Stimulated activated CD8-positive, alpha-beta memory T cell treated with anti-CD3 and anti-CD28 coated beads, Interleukin-15, amount 100 ng/mL, for 48 hours (primary cell): Measurements from ENCODE around the gene CEMIP.
A peak's percentile ranks its signal among the peaks of the same experiment; 100 is the strongest.

ENCODE experiments used
- DNase-seq, 2 donors: peaks; one replicate each; pipeline ENCODE4 v3.0.0-alpha.2; 2020; ENCODE audit warnings: low read depth in 2 of 2

Gene CEMIP

DNA sequence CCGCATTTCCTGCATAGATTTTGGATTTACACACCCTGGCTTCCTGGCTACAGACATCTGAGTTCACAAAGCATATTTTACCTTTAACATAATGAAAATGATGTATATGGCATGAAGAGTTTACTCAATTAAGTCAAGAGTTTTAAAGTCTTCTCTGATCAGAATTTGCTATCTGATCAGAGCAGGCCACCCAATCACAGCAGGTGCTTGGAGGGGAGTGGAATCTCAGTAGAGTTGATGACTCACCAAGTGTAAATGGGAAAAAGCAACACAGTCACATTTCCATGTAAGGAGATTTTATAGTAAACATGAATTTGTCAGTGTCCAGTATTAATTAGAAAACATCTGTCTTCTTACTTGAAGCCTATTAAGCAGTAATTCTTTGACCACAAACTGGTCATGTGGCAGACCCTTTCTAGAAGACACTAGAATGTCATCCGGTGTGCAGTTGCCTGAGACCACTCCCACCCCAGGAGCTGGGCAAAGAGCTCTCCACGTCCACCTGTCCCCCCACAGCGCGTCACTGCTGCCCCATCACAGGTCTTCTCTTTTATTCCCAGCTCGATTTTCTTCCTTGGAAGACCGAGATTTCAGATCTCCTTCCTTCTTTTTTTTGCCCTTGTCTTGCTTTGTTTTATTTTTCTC lies 199.6 kb downstream of the CEMIP start:
- DNase-seq, result no peak

GRCh38 chr15:80979538-80980200 lies 200.5 kb downstream of the CEMIP start:
- no peak for DNase-seq

DNA sequence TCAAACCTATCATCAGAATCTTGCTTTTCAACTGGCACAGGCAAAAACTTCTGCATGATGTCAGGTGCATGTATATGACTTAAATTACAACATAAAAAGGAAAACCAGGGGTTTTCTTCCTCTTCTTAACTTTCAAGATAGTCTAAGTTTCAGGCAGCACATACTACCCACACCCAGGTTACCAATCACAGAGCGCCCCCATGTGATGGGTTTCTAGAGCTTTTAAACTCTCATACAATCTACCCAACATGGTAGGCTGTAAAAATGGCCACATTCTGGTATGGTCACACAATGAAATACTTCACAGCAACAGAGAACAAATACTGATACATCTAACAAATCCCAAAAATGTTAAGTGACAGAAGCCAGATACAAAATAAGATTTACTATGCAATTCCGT lies 203.0 kb downstream of the CEMIP start:
- DNase-seq, result no peak

DNA sequence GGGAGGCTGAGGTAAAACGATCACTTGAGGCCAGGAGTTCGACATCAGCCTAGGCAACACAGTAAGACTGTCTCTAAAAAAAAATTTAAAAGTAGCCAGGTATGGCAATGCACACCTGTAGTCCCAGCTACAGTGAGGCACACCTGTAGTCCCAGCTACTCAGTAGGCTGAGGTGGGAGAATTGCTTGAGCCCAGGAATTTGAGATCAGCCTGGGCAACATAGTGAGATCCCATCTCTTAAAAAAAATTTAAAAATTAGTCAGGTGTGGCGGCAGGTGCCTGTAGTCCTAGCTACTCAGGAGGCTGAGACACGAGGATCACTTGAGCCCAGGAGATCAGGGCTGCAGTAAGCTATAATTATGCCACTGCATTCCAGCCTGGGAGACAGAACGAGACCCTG lies 203.7 kb downstream of the CEMIP start:
- no peak for DNase-seq

DNA sequence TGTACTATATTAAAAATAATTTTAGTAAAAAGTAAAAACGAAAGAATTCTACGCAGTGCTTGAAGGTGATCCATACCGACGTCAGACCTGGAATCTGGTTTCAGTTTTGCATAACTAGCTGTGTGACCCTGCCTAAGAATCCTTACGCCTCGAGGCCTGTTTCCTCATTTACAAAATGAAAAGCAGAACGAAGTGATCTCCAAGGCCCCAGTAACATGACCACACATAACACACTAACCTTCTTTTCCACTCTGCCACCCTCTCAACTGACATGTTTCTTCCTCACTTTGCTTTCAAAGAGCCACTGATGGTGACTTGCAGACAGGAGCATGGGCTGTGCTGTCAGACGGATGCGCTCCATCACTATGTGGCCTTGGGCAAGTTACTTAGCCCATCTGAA lies 205.7 kb downstream of the CEMIP start:
- no peak for DNase-seq

GRCh38 chr15:80985981-80986380 lies 206.8 kb downstream of the CEMIP start:
- DNase-seq, result no peak

DNA sequence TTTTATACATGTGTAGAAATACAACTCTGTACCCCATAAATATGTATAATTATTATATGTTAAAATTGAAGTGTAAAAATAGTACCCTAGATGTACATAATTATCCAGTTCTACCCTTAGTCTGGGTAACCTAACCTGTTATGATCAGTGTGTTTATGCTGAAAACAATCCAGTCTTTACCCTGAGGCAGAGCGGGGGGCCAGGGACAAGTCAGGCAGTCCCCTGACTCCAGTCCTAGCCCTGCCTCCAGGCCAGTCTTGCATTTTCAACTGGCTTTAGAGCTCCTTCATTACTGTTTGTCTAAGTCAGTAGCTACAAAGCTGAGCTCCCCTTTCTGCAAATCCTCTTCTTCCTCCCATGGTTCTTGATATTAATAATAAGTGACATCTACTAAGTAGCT lies 207.3 kb downstream of the CEMIP start:
- no peak for DNase-seq

DNA sequence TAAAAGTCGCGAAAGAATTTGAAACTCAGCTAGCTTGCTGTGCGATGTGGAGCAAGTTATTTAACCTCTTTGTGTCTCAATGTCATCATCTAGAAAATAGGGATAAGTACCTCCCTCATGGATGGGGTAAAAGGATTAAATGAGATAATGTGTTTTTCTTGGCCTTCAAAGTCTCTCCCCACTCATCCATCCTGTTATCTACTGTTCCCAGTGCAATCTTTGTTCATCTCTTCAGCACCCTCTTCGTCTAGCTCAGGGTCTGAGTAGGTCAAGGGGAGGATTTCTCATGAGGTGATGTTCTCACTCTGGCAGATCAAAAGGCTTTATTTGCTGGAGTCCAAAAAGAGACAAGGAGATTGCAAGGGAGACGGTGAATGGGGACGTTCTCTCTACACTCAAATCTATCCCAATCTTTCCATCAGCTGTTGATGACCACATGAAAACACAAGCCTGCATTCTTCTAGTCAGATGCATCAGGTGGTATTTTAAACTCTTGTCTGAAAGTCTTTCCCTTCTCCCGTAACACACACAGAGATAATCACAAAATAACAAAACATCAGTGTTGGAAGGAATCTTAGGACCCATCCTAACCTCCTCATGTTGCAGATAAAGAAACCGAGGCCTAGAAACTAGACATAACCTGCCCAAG lies 209.1 kb downstream of the CEMIP start:
- no peak for DNase-seq

DNA sequence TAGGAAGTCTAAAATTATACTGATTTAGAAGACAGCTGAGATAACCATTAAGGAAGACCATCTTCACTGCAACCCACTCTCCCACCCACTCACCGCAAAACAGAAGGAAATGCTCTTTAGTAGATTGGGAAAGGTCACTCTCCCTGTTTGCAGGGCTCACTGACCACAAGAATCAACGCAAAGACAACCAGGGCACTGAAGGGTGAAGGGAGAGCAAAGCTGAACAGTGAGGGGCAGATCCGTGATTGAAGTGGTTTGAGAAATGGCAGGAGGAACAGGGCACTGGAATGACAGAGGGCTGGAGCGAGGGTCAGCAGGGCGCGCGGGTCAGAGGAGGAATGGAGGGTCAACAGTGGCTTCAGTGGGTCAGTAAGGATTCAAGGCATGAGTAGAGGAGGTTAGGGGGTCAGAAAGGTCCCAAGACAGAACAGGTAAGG lies 209.9 kb downstream of the CEMIP start:
- DNase-seq, result no peak

- DNase-seq, result peak; percentile 93 to 94
Measured at GRCh38 chr15:80989518-80990478, 210.6 kb downstream of the CEMIP start, which contains the start of gene MESD. Gene MESD (minus strand): TSS chr15:80989819. CDS start chr15:80989791, 28 bp downstream.

- no peak for DNase-seq
Measured at GRCh38 chr15:80990955-80991354, 211.8 kb downstream of the CEMIP start.

- no peak for DNase-seq
Measured at GRCh38 chr15:80991421-80991820, 212.3 kb downstream of the CEMIP start.

GRCh38 chr15:80992006-80992405 lies 212.8 kb downstream of the CEMIP start:
- no peak for DNase-seq

DNA sequence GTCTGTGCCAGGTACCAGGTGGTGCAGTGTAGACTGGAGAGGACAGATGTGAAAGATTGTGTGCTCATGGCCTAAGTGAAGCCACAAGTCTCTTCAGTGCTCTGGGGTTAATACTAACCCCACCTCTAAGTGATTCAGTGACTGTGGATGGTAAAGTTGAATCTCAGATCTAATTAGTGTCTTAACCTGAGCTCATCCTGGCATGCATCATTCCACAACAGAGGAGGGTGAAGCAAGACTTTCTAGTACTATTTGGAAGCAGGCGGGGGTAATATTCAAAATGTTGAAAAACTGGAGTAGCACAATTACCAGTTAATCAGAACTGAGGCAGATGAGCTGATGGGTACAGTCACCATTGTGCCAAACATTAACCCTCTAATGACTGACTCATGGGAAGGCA lies 213.3 kb downstream of the CEMIP start:
- no peak for DNase-seq

DNA sequence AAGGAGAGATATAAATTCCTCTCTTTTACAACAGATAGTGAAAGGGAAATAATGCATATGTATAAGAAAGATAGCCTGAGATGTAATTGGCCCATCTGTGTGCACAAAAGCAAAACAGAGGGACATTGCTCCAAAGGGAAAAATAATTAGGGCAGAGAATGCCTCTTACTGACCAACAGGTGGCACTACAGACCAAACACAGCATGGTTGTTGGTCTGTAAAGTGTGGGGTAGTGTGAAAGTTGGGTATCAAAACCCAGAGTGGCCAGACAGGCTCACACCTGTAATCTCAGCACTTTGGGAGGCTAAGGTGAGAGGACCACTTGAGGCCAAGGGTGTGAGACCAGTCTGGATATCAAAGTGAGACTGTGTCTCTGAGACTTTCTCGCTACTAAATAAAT lies 217.1 kb downstream of the CEMIP start:
- DNase-seq, result no peak

GRCh38 chr15:80997692-80998091 lies 218.5 kb downstream of the CEMIP start:
- no peak for DNase-seq

DNA sequence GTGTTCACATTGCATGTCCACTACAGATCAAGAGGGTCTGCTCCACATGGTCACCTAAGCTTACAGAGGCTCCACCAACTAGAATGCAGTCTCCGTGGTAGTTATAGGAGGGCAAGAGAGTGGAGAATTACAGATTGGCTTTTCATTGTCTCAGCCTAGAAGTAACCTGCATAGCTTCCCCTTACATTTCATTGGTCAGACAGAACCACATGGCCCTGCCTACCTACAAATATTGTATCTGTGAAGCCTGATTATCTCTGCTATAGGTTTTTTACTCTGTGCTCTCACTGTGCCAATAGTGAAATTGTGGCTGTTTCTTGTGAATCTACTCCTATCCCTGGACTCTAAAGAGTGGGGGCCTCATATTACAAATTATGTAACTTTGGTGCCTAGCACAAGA lies 219.1 kb downstream of the CEMIP start:
- DNase-seq, result no peak

DNA sequence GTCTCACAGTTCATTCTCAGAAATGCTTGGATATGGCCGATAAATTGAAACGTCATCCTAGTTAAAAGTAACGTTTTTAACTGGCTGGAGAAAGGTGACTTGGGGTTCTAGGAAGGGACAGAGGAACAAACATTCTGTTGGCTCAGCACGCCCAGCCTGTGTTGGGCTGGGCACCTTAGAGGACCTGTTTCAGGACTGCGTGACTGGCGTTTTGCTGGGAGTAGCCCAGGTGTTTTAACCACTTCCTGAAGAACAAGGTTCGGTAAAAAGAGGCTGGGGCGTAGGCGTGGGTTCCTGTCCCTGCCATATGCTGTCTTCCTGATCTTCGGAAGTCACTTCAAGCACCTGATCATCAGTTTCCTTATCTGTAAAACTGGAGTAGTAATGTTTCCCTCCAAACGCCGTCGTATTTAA lies 220.5 kb downstream of the CEMIP start:
- DNase-seq, result peak in 1 of 2 donors; percentile 47

GRCh38 chr15:81000144-81000623 lies 221.0 kb downstream of the CEMIP start:
- no peak for DNase-seq

DNA sequence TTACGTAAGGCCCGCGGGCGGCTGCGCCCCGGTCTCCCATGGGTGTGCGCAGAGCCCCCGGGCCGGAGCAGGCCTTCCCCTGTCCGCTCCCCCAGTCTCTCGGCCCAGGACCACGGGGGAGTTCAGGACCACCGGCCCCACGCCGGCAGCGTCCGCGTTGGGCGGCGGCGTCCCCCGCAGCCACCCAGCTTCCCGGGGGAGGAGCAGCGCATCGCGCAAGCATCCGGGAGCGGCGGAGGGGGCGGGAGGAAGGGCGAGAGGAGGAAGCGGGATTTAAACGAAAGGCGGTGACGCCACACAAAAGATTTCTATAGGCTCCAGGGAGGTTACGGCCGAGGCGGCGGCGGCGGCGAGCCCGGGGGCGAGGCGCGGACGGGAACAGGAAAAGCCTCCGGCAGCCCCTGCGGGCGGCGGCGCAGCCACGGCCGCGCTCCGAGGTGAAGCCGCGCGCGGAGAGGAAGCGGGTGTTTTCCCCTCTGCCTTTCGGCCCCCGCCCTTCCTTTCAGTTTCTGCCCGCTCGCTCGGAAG lies 221.5 kb downstream of the CEMIP start, which contains the start of gene TLNRD1:
TLNRD1 (plus strand) TSS at position 300 of the 528 bp plus-strand sequence. CDS start 1,349 bp downstream, outside the sequence.
- DNase-seq, result peak; percentile 82 to 83
